Fibroblast of the aortic adventitia (primary cell): ENCODE results near the gene DTX3. TPM values are rescaled to one million over a fixed set of nuclear protein-coding genes. Genes with fewer than 3 reads are reported as not detected.

Source experiments
- DNase-seq: peaks from one replicate; pipeline ENCODE4 v3.0.0-alpha.2; 2010; ENCODE audit warnings: low read depth
- H3K4me3 ChIP-seq: 2 replicates; pipeline ENCODE4 v1.5.1; 2011; ENCODE audit warnings: low read depth, mild to moderate bottlenecking, control low read depth, low read length, moderate library complexity
- total RNA-seq: library from RNA; depleted of rRNA; stranded (reverse); fragments of >200 nt; gene quantifications from 2 replicates; pipeline ENCODE4 v1.2.3, GENCODE V29; 2012; ENCODE audit warnings: low replicate concordance
- TF ChIP-seq, protein P1 (sequence below): IDR thresholded peaks from 2 replicates; pipeline ENCODE4 v1.5.1; 2011; ENCODE audit warnings: mild to moderate bottlenecking, low read length, control low read depth, inconsistent platforms; ENCODE audit not compliant: insufficient read depth

DTX3 gene
- total RNA-seq, 1 donor, result 16.9 TPM

DNA sequence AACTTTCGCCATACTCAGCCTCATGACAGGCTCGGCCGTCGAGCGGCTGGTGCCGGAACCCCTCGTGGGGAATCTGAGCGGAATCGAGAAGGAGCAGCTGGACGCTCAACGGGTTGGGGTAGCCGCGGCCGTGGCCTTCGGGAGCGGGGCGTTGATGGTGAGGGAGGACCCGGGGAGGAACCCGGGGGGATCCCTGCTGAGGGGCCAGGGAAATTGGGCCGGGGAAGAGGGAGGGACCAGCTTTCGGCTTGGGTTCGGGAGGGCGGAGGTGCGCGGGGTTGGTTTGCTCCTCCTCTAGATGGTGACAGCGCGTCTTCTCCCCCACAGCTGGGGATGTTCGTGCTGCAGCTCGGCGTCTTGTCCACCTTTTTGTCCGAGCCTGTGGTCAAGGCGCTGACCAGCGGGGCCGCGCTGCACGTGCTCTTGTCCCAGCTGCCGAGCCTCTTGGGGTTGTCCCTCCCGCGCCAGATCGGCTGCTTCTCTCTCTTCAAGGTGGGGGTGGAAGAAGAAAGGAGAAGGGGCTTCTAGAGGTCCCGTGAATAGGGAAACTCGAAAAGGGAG lies 16.4 kb downstream of the DTX3 start:
- TF ChIP-seq, protein P1, sequence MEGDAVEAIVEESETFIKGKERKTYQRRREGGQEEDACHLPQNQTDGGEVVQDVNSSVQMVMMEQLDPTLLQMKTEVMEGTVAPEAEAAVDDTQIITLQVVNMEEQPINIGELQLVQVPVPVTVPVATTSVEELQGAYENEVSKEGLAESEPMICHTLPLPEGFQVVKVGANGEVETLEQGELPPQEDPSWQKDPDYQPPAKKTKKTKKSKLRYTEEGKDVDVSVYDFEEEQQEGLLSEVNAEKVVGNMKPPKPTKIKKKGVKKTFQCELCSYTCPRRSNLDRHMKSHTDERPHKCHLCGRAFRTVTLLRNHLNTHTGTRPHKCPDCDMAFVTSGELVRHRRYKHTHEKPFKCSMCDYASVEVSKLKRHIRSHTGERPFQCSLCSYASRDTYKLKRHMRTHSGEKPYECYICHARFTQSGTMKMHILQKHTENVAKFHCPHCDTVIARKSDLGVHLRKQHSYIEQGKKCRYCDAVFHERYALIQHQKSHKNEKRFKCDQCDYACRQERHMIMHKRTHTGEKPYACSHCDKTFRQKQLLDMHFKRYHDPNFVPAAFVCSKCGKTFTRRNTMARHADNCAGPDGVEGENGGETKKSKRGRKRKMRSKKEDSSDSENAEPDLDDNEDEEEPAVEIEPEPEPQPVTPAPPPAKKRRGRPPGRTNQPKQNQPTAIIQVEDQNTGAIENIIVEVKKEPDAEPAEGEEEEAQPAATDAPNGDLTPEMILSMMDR, result no peak
- H3K4me3 ChIP-seq, result peak overlapping the region; percentile 56
- no peak for DNase-seq

- TF ChIP-seq, protein P1, result peak; percentile 94
- peak; percentile 34 for DNase-seq
These were observed 17.1 kb downstream of the DTX3 start for GRCh38 chr12:57621497-57622292.

DNA sequence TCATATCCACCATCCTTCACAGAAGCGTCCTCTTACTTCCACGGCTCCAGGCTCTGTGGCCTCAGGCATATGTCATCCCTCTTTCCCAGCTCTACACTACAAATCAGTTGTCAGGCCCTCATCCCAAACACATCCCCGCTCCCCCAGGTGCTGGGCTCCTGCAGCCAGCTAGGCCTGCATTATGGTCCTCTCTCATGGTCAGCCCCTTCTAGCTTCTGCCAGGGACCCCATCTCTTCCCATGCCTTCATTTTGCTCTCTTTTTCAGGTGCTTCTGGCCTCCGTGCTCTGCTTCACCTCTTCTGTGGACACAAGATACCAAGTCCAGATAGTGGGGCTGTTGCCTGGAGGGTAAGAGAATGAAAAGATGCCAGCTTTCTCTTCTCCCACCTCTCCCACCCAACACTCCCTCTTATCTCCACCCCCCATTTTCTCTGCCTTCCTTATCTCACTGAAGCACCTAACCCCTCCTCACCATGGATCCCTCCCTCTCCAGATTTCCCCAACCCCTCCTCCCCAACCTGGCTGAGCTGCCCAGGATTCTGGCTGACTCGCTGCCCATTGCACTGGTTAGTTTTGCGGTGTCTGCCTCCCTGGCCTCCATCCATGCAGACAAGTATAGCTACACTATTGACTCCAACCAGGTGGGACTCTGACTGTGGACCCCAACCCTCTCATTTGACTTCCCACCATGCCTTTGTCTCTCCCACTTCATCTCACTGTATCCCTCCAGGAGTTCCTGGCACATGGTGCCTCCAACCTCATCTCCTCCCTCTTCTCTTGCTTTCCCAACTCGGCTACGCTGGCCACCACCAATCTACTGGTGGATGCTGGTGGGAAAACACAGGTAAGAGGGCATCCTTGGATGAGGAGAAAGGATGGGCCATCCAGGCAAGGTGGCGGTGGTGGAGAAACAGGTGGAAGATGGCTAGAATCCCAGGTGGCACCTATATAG lies 17.9 kb downstream of the DTX3 start:
- DNase-seq, result no peak
- H3K4me3 ChIP-seq, result no peak overlapping the region
- TF ChIP-seq, protein P1, result no peak

More at GRCh38 chr12:57621497-57622292, 17.1 kb downstream of the DTX3 start:
- H3K4me3 ChIP-seq, result peak overlapping the region; percentile 56

DNA sequence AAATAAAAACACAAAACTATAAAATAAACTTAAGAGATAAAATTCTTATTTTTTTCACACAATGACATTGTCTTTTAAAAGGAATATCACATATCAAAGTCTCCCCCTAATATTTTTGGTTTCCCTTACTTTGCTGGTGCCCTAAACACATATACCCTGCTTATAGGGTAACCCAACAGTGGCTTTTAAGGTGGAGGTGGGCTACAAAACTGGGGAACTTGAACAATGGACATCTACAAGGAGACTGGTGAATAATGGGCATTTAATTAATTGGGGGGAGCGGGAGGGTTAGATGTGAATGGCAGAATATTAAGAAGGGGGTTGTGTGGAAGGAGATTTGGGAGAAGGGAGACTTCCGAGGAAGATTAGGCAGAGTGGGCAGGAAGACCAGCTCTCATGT lies 18.8 kb downstream of the DTX3 start:
- DNase-seq, result no peak
- H3K4me3 ChIP-seq, result no peak overlapping the region
- TF ChIP-seq, protein P1, result no peak

DNA sequence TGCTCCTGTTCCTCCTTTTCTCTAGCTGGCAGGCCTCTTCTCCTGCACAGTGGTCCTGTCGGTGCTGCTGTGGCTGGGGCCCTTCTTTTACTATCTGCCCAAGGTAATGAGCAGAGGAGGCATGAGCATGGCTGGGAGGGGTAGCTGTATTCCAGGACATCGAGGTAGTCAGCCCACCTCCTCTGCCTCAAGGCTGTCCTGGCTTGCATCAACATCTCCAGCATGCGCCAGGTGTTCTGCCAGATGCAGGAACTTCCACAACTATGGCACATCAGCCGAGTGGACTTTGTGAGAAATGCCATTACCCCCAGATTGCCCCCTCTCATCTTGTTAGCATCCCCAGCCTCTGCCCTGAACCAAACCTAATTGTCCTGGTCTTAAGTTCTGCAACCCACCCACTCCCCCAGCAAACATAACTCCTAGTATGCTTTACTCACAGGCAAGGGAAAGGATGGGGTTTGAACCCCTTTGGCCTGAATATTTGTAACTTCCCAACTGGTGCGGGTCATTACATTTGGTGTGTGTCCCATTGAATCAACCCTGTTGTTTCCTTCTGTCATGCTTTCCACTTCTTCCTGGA lies 19.3 kb downstream of the DTX3 start:
- TF ChIP-seq, protein P1, result no peak
- H3K4me3 ChIP-seq, result no peak overlapping the region
- no peak for DNase-seq
